Activated CD4-positive, CD25-positive, alpha-beta regulatory T cell (primary cell): ENCODE data around the gene AKT3.
"Not testable (repeated sequence)": the region's sequence is repeated elsewhere in the genome, so short reads cannot be mapped to it uniquely, and the experiment has no call there.

Source experiments
- DNase-seq, 4 experiments: peaks; one replicate each; lab custom pipeline; 2025; lab: John Stamatoyannopoulos, UW

Gene AKT3

GRCh38 chr1:243783714-243784113 lies 66.3 kb downstream of the AKT3 start:
- DNase-seq, result no peak

DNA sequence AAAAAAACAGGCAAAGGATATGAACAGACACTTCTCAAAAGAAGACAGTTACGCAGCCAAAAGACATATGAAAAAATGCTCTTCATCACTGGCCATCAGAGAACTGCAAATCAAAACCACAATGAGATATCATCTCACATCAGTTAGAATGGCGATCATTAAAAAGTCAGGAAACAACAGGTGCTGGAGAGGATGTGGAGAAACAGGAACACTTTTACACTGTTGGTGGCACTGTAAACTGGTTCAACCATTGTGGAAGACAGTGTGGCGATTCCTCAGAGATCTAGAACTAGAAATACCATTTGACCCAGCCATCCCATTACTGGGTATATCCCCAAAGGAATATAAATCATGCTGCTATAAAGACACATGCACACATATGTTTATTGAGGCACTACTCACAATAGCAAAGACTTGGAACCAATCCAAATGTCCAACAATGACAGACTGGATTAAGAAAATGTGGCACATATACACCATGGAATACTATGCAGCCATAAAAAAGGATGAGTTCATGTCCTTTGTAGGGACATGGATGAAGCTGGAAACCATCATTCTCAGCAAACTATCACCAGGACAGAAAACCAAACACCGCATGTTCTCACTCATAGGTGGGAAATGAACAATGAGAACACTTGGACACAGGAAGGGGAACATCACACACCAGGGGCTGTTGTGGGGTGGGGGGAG lies 77.5 kb downstream of the AKT3 start:
- DNase-seq, result not testable (repeated sequence)

- no peak for DNase-seq
Observed at GRCh38 chr1:243770860-243771259, 79.2 kb downstream of the AKT3 start.

- no peak for DNase-seq
Observed at GRCh38 chr1:243765676-243766075, 84.4 kb downstream of the AKT3 start.

DNA sequence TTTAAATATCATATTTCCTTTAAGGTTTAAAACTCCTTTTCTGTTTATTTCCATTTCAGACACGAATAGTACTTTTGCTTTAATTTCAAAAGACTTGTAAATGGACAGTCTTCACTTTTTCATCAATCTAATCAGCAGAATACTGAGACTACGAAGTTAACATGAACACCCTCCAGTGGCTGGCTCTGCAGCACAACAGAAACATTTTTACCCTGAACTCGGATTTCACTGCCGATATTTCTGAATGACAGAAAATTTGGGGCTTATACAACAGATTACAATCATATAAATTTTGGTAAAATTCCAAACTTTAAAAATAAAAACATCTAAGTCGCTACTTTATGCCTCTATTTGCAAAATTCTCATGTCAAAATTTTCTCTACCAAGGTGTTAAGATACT lies 86.2 kb downstream of the AKT3 start:
- DNase-seq, result no peak

GRCh38 chr1:243758647-243759046 lies 91.4 kb downstream of the AKT3 start:
- DNase-seq, result no peak

DNA sequence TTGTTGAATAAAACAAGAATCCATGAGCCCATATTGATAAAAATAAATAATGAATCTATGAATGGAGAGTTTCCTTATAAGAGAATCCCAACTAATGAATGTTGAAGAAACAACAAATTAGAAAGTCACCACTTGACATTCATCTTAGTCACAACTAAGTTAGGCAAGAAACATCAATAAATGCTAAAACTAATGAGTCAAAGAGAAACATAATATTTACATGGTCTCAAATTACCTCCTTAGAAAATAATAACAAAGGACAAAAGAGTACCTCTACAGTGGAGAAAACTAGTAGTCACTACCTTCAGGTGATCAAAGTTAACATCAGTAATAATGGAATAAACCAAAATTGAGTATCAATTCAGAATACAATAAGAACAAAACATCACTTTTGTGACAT lies 93.5 kb downstream of the AKT3 start:
- DNase-seq, result no peak

DNA sequence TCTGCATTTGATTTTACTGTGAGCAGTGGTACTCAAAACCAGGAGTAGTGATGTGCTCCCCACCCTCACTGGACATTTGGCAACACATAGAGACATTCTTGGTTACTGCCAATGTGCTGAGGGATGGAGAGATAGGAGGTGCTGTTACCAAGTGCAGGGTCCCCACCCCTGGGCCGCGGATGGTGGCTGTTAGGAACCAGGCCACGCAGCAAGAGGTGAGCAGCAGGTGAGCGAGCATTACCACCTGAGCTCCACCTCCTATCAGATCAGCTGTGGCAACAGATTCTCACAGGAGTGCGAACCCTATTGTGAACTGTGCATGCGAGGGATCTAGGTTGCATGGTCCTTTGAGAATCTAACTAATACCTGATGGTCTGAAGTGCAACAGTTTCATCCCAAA lies 95.7 kb downstream of the AKT3 start:
- no peak for DNase-seq

GRCh38 chr1:243751506-243751905 lies 98.5 kb downstream of the AKT3 start:
- no peak for DNase-seq

DNA sequence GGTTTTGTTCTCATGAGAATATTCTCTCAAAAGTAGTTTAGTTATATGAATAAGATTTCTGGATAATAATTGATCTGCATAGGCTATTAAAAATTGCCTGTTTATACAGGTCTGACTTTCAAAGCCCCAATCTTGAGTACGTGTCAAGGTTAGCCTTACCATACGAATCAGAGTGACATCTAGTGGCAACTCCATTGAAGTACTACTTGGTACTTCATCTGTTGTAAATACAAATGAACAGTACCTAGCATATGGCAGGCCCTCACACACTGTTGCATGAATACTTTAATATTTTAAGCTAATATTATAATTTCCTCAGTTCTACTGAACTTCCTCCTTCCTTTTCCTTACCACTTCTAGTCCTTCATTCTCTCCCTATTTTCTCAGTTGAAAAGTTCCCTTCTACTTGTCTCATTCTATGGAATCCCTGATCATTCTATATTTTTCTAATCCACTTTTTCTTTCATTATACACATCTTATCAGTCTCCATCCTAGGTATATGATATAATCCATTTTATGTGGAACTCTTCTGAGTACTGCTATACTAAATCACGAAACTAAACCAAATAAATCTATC lies 101.2 kb downstream of the AKT3 start:
- DNase-seq, result no peak

GRCh38 chr1:243748227-243748626 lies 101.8 kb downstream of the AKT3 start:
- DNase-seq, result no peak

GRCh38 chr1:243746751-243747150 lies 103.3 kb downstream of the AKT3 start:
- no peak for DNase-seq

DNA sequence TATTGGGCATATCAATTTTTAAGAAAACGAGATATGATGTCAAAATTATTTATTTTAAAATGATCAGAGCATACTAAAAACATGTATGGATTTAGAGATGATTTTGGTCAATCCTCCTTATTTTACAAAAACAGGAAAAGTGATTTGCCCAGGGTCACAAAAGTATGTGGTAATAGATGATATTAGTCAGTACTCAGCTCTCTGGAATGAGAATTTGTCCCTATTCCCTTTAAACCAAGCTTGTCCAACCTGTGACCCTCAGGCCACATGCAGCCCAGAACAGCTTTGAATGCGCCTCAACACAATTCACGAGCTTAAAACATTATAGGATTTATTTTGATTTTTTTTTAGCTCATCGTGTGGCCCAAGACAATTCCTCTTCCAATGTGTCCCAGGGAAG lies 104.7 kb downstream of the AKT3 start:
- no peak for DNase-seq

GRCh38 chr1:243742819-243743218 lies 107.2 kb downstream of the AKT3 start:
- no peak for DNase-seq

- no peak for DNase-seq
Observed at GRCh38 chr1:243740255-243740999, 109.6 kb downstream of the AKT3 start.

DNA sequence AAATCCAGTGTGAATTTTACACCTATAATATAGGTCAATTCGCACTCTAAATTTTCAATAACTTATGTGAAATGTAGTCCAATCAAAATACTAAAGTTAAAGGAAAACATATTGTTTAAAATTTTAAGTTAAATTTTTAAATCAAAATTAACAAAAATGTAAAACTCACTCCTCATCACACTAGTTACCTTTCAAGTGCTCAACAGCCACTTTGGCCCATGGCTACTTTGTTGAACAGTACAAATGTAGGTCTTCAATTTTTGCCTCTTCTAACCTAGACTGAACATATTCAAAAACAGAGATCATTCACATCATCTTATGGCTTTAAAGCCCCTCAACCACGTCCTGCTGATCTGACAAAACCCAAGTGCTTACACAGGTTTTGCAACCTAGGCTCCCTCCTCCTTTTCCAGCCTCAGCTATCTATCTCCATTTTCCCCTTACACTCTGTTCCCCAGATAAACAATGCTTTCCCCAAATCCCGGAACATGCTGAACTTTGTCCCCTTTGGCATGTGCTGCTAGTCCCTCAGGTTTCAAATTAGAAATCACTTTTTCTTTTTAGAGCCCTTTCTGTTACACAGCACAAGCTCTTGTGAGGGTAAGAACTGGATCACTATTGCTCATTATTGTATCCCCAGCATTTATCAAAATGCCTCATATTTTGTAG lies 110.6 kb downstream of the AKT3 start:
- no peak for DNase-seq

DNA sequence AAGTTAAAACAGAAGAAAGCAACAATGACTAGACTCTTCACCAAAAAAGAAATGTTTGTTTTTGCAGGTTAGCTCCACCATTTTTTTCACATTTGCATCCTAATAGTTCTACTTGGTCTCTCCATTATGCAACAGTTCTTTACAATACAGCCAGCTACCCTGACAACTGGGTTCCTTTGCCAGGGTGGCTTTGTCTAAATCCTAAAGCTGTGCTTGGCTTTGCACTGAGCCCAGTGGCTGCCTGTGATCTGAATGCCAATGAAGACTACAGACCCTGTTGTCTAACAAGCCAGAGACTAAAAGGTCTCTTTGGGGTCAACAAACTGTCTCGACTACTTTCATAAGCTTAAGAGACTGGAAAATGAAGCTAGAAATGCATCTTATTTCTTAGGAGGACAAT lies 112.0 kb downstream of the AKT3 start:
- no peak for DNase-seq

GRCh38 chr1:243735457-243735856 lies 114.6 kb downstream of the AKT3 start:
- DNase-seq, result no peak

- no peak for DNase-seq
Observed at GRCh38 chr1:243734308-243734695, 115.7 kb downstream of the AKT3 start.

- no peak for DNase-seq
Observed at GRCh38 chr1:243733670-243734307, 116.3 kb downstream of the AKT3 start.

DNA sequence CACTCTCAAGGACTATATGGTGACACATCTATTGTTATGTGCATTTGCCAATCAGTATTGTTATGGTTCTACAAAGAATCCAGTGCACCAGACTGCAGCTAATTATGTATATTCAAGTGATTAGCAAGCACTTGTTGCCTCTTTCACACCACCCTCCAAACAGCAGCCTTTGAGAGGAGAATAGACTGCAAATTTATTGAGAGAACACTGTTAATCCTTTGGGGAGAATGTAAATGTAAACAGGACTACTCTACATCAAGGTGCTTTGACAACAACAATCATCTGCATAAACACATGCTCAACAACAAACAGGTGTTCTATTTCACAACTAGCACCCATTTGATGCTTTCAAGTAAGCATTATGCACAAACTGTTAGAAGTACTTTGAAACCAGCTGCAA lies 117.4 kb downstream of the AKT3 start:
- no peak for DNase-seq

GRCh38 chr1:243731974-243732625 lies 117.9 kb downstream of the AKT3 start:
- DNase-seq, result no peak
